ENCODE measurements around the gene TIE1. TPM values are rescaled to one million over a fixed set of nuclear protein-coding genes. Genes with fewer than 3 reads are reported as not detected.

The TIE1 gene
- total RNA-seq, 3 donors from 2014 or later (not counting 1 experiment from before 2014, with no cell fraction given): 4.5 to 10.7 (median 6.7) TPM

DNA sequence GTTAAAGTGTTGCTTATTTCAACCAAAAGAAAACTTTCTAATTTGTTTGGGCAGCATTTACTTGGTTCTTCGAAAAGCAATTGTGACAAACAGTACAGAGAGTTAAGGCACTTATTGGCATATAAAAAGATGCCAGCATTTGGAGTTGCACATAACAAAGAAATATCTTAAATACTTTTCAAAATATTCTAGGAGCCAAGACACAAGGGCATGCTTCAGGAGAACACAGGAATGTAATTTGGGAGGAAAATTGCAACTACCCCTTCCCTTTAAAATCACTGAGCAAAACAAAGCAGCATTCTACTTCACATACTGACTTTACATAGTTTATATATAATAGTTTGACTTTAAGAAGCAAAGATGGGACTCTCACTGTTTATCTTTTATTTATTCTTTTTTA lies 4.6 kb upstream of the TIE1 start:
- ATAC-seq: no peak
- H3K9me3 Mint-ChIP-seq: no peaks in the 10 kb centered on the region
- H3K27ac Mint-ChIP-seq: no peak overlapping the region
- H3K4me3 ChIP-seq (ENCODE audit: low read length): no peak overlapping the region
- no peak overlapping the region for H3K27ac ChIP-seq (ENCODE audit: low read length)
- TF ChIP-seq, protein P1, sequence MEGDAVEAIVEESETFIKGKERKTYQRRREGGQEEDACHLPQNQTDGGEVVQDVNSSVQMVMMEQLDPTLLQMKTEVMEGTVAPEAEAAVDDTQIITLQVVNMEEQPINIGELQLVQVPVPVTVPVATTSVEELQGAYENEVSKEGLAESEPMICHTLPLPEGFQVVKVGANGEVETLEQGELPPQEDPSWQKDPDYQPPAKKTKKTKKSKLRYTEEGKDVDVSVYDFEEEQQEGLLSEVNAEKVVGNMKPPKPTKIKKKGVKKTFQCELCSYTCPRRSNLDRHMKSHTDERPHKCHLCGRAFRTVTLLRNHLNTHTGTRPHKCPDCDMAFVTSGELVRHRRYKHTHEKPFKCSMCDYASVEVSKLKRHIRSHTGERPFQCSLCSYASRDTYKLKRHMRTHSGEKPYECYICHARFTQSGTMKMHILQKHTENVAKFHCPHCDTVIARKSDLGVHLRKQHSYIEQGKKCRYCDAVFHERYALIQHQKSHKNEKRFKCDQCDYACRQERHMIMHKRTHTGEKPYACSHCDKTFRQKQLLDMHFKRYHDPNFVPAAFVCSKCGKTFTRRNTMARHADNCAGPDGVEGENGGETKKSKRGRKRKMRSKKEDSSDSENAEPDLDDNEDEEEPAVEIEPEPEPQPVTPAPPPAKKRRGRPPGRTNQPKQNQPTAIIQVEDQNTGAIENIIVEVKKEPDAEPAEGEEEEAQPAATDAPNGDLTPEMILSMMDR (IDR thresholded peaks at IDR 0.05): no peak
- no peaks in the 10 kb centered on the region for H3K9me3 ChIP-seq (ENCODE audit: control insufficient read depth, insufficient read depth, low read length)
- H3K36me3 Mint-ChIP-seq: no peaks in the 10 kb centered on the region
- H3K27me3 ChIP-seq (ENCODE audit: control insufficient read depth, insufficient read depth, low read length): no peaks in the 10 kb centered on the region
- H3K4me1 ChIP-seq (ENCODE audit: control insufficient read depth, insufficient read depth, low read length): peaks cover 9% of the 10 kb centered on the region
- no peak overlapping the region for H3K4me3 Mint-ChIP-seq
- no peaks in the 10 kb centered on the region for H3K36me3 ChIP-seq (ENCODE audit: control insufficient read depth, insufficient read depth, low read length)
- H3K4me1 Mint-ChIP-seq: peaks cover 5 to 8% of the 10 kb centered on the region in 2 donors
- intact Hi-C loops (cut with micrococcal nuclease): no loop called here
- WGBS (ENCODE audit: insufficient coverage): 91% methylated on average over 1 of the region's 1 CpG
- DNase-seq: no peak
- no peaks in the 10 kb centered on the region for H3K27me3 Mint-ChIP-seq (ENCODE audit: low read depth in 2 of 2)

DNA sequence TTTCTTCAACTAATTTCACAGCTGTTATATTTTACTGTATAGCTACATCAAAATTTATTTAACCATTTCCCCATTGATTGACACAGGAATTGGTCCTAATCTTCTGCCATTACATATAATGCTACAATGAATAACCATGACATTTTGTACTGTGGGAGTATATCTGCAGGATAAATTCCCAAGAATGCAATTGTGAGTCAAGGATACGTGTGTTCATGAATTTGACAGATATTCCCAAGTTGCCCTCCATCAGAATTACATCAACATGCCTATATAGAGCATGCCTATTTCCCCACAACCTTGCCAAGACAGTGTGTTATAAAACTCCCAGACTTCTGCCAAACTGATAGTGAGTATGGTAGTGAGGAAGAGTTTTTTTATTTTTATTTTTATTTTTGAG lies 2.7 kb upstream of the TIE1 start:
- DNase-seq (no peak), ATAC-seq (no peak)
- Histone ChIP-seq H3K36me3 (ENCODE audit: control insufficient read depth, insufficient read depth, low read length) (no peaks in the 10 kb centered on the region), H3K4me1 (ENCODE audit: control insufficient read depth, insufficient read depth, low read length) (peaks cover 9% of the 10 kb centered on the region), H3K4me3 (ENCODE audit: low read length) (no peak overlapping the region), H3K9me3 (ENCODE audit: control insufficient read depth, insufficient read depth, low read length) (no peaks in the 10 kb centered on the region), H3K27ac (ENCODE audit: low read length) (no peak overlapping the region), H3K27me3 (ENCODE audit: control insufficient read depth, insufficient read depth, low read length) (no peaks in the 10 kb centered on the region)
- H3K27ac Mint-ChIP-seq: no peak overlapping the region
- intact Hi-C loops (cut with micrococcal nuclease): no loop called here
- H3K27me3 Mint-ChIP-seq (ENCODE audit: low read depth in 2 of 2): no peaks in the 10 kb centered on the region
- no peaks in the 10 kb centered on the region for H3K9me3 Mint-ChIP-seq
- no peak overlapping the region for H3K4me3 Mint-ChIP-seq
- H3K4me1 Mint-ChIP-seq: peaks cover 6 to 9% of the 10 kb centered on the region in 2 donors
- 83% methylated on average over 1 of the region's 1 CpG for WGBS (ENCODE audit: insufficient coverage)
- TF ChIP-seq, protein P1 (IDR thresholded peaks at IDR 0.05): no peak
- H3K36me3 Mint-ChIP-seq: no peaks in the 10 kb centered on the region

DNA sequence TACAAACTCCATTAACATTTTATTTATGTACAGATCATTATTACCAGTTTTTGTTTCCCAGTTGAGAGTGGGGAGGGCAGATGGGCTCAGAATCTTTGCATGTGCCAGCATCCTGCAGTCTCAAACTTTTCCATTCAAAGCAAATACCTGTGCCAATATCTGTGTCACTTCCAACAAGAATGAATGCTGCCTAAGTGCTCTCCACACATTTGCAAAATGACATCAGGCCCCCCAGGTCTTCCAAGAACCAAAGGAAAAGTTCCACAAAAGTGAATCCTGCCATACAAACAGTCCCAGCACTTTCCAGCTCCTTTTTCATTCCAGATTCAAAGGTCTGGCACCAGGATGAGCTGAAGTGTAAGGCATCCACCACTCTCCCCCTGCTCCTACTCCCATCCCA lies 1.7 kb upstream of the TIE1 start:
- intact Hi-C loops (cut with micrococcal nuclease): no loop called here
- TF ChIP-seq, protein P1 (IDR thresholded peaks at IDR 0.05): no peak
- ATAC-seq: no peak

DNA sequence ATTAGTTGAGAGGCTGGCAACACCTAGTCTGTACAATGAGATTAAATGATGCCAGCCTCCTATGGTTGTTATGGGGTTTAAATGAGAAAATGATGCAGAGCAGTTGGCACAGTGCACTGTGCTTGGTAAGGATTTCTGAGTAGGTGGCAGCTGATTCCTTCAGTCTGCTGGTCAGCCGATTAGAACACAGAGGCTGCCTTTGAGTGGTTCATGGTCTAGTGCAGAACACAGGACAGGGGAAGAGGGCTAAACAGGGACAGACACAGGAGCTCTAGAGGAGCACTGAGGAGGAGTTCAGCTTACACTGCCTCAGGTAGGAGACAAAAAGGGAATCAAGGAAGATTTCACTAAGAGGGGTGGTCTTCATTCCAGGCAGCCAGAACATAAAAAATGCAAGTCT lies 1.4 kb downstream of the TIE1 start:
- DNase-seq (no peak), ATAC-seq (no peak)
- Mint-ChIP-seq H3K27me3 (ENCODE audit: low read depth in 2 of 2) (no peaks in the 10 kb centered on the region), H3K4me1 (peaks cover 6 to 17% of the 10 kb centered on the region in 2 donors), H3K27ac (peak overlapping the region in 1 of 2 donors; percentile 1), H3K9me3 (no peaks in the 10 kb centered on the region), H3K4me3 (no peak overlapping the region), H3K36me3 (no peaks in the 10 kb centered on the region)
- no peak overlapping the region for H3K27ac ChIP-seq (ENCODE audit: low read length)
- peaks cover 9% of the 10 kb centered on the region for H3K4me1 ChIP-seq (ENCODE audit: control insufficient read depth, insufficient read depth, low read length)
- no peak overlapping the region for H3K4me3 ChIP-seq (ENCODE audit: low read length)
- TF ChIP-seq, protein P1 (IDR thresholded peaks at IDR 0.05): no peak
- no peaks in the 10 kb centered on the region for H3K9me3 ChIP-seq (ENCODE audit: control insufficient read depth, insufficient read depth, low read length)
- intact Hi-C loops (cut with micrococcal nuclease): no loop called here
- 89% methylated on average over 1 of the region's 1 CpG for WGBS (ENCODE audit: insufficient coverage)
- H3K36me3 ChIP-seq (ENCODE audit: control insufficient read depth, insufficient read depth, low read length): no peaks in the 10 kb centered on the region
- no peaks in the 10 kb centered on the region for H3K27me3 ChIP-seq (ENCODE audit: control insufficient read depth, insufficient read depth, low read length)

More for the DNA sequence above, 1.7 kb upstream of the TIE1 start:
- H3K9me3 ChIP-seq (ENCODE audit: control insufficient read depth, insufficient read depth, low read length): no peaks in the 10 kb centered on the region
- H3K36me3 Mint-ChIP-seq: no peaks in the 10 kb centered on the region
- H3K36me3 ChIP-seq (ENCODE audit: control insufficient read depth, insufficient read depth, low read length): no peaks in the 10 kb centered on the region
- no peak overlapping the region for H3K27ac ChIP-seq (ENCODE audit: low read length)
- no peak overlapping the region for H3K4me3 ChIP-seq (ENCODE audit: low read length)
- no peaks in the 10 kb centered on the region for H3K27me3 Mint-ChIP-seq (ENCODE audit: low read depth in 2 of 2)
- no peaks in the 10 kb centered on the region for H3K27me3 ChIP-seq (ENCODE audit: control insufficient read depth, insufficient read depth, low read length)
- DNase-seq: no peak
- peaks cover 9% of the 10 kb centered on the region for H3K4me1 ChIP-seq (ENCODE audit: control insufficient read depth, insufficient read depth, low read length)
- peaks cover 6 to 13% of the 10 kb centered on the region in 2 donors for H3K4me1 Mint-ChIP-seq
- no peaks in the 10 kb centered on the region for H3K9me3 Mint-ChIP-seq
- no peak overlapping the region for H3K4me3 Mint-ChIP-seq
- no peak overlapping the region for H3K27ac Mint-ChIP-seq

All from natural killer cell (primary cell).